HG02588 (cell line): ENCODE measurements around the gene EXOC7.

Experiments used
- ATAC-seq: cut with Tn5 transposase; IDR thresholded peaks from one replicate; pipeline ENCODE4 v1.9.1; 2021; ENCODE audit warnings: mild to moderate bottlenecking, moderate library complexity; ENCODE audit not compliant: unreplicated experiment

Gene EXOC7

GRCh38 chr17:76138896-76139752 lies 35.5 kb upstream of the EXOC7 start:
- no peak for ATAC-seq

- ATAC-seq, result no peak
These were observed 34.8 kb upstream of the EXOC7 start for GRCh38 chr17:76138234-76138895.

GRCh38 chr17:76137351-76138233 lies 34.0 kb upstream of the EXOC7 start:
- ATAC-seq, result no peak

GRCh38 chr17:76137001-76137350 lies 33.4 kb upstream of the EXOC7 start:
- ATAC-seq, result no peak

DNA sequence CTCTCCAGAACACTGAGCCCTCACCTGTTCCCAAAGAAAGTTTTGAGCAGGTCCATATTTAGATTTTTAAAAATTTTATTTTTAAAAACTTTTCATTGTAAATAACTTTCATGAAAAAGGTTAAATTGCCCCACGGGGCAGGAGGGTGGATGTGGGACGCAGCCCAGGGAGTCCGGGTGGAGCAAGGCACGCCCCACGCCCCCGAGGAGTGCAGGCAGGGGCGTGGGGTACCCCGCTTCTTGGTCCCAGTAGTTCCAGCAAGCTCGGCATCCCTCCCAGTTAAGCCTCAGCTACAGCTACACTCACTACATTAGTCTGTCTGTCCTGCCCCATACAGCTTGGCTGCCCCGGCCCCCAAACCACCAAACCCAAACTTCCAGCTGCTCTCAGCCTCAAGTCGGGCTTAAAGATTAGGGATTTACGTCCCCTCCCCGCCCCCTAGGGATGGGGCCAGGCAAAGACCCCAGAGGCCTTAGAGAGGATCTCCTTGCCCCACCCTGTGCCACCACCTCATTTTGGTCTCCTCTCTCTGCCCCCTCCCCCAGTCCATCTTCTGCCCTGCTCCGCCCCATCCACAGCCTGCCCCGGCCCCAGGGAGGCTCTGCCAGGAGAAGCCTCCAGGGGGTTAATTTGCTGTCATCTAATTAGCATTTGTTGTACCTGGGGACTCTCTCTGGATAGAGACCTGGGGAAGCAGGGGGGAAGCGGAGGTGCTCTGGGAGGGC lies 32.9 kb upstream of the EXOC7 start:
- ATAC-seq, result no peak

DNA sequence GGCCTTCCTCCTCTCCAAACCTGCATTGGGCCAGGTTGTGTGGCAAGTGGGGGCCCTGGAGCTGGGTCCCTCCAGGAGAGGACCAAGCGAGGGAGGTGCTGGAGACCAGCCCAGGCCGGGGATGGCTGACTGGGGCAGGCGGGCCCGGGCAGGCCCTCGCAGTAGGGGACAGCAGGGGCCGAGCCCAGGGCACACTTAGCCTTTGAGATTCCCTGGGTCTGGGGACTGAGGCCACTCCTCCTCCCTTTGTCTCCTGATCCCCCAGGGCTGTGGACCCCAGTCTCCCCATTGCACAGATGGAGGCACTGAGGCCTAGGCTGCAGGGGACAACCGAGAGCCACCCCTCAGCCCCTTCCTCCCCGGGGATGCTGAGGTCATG lies 32.2 kb upstream of the EXOC7 start:
- no peak for ATAC-seq

GRCh38 chr17:76134911-76135809 lies 31.6 kb upstream of the EXOC7 start:
- no peak for ATAC-seq

- no peak for ATAC-seq
These were observed 29.2 kb upstream of the EXOC7 start for GRCh38 chr17:76132574-76133338.

- ATAC-seq, result no peak
These were observed 28.3 kb upstream of the EXOC7 start for GRCh38 chr17:76131692-76132573.

- no peak for ATAC-seq
These were observed 27.6 kb upstream of the EXOC7 start for GRCh38 chr17:76131051-76131691.

DNA sequence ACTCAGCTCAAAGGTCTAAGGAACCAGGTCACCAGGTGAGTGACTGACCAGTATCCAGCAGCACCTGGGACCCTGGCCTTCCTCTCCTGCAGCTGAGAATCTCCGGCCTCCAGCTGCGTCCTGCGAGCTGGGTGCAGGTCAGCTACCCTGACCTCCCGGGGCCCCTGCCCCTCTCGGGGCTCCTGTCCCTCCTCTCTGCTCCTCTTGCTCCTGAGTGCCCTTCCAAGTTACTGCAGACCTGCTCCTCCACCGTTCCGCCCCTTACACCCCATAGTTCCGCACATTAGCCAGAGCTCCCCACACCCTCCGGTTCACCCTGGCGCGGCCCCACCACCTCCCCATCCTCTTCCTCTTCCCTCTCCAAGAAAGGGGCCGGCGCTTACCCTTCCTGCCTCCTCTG lies 26.9 kb upstream of the EXOC7 start:
- no peak for ATAC-seq

DNA sequence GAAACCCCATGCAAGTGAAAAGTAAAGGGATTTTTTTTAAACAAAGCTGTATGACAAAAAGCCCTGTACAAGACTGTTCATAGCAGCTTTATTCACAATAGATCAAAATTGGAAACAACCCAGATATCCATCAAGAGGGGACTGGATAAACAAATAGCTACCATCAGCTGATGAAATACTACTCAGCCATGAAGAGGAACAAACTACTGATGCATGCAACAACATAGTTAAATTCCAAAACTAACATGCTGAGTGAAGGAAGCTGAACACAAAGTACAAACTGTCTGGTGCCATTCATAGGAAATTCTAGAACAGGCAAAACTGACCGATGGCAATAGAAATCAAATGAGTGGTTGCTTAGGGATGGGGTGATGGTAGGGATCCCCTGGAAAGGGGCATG lies 22.3 kb upstream of the EXOC7 start:
- no peak for ATAC-seq

- no peak for ATAC-seq
These were observed 21.7 kb upstream of the EXOC7 start for GRCh38 chr17:76125391-76125675.

DNA sequence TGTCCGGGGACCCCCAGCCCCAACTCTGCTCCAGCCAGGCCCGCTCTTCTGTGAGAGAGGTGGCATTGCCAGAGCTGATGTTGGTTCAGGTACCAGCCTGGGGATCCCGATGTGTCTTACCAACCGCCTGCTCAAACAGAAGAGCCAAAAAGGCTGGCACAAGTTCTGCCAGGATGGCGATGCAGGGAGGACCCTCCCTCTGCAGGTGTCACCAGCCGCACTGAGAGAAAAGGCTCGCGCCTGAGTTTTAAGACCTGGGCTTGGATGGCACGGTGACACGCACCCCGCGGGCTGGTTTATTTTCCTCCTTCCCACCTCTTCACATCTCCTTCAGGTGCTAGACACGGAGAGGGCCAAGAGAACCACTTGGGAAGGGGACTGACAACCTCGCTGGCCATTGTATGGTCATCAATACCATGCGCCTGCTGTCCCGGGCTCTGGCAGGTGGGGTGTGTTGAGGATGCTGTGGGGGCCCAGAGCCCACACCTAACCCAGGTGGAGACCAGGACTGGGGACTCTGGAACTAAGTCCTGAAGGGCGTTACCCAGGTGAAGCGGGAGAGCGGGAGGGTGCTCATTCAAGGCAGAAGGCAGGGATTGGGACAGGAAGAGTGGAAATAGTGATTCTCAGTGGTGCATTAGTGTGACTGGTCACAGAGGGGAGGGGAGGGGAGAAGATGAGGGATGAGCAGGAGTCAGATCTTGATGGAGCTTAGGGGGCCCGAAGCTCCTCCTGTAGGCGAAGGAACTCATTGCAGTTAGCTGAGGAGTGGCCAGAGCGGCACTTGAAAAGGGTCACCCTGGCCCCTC lies 21.2 kb upstream of the EXOC7 start:
- ATAC-seq, result no peak

GRCh38 chr17:76123749-76124581 lies 20.4 kb upstream of the EXOC7 start:
- ATAC-seq, result no peak

DNA sequence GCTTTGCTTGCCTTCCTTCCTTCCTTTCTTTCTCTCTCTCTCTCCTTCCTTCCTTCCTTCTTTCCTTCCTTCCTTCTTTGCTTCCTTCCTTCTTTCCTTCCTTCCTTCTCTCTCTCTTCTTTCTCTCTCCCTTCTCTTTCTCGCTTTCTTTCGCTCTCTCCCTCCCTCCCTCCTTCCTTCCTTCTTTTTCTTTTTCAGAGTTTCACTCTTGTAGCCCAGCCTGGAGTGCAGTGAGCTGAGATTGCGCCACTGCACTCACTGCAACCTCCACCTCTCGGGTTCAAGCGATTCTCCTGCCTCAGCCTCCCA lies 19.6 kb upstream of the EXOC7 start:
- ATAC-seq, result no peak
